Measurements from ENCODE around the gene MKX. TPM values are rescaled to one million over a fixed set of nuclear protein-coding genes. Genes with fewer than 3 reads are reported as not detected.

Gene MKX
- total RNA-seq, 4 donors from 2014 or later, result 0.63 to 1.2 (median 1.0) TPM

DNA sequence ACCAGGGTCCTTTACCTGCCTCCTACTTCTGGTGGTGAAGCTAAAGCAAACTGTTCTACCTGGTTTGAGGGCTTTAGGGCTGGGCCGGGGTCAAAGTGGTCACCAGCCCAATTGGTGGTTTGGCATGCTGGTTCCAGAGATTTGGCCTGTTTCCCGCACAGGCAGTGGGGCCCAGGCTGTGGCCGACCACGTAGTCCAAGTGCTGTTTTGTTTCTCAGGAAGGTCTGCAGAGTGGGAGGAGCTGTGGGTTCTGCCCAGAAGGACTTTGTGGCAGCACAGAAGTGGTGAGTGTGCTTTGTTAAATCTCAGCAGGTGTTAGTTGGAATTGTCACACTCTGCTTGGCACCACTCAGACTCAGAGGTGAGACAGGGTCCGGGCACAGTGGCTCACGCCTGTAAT lies 85.8 kb downstream of the MKX start:
- no peak overlapping the region for H3K27ac ChIP-seq
- no peaks in the 10 kb centered on the region for H3K27me3 ChIP-seq
- TF ChIP-seq POLR2A (IDR thresholded peaks at IDR 0.05) (no peak), EP300 (IDR thresholded peaks at IDR 0.05) (no peak)
- TF ChIP-seq, protein P1, sequence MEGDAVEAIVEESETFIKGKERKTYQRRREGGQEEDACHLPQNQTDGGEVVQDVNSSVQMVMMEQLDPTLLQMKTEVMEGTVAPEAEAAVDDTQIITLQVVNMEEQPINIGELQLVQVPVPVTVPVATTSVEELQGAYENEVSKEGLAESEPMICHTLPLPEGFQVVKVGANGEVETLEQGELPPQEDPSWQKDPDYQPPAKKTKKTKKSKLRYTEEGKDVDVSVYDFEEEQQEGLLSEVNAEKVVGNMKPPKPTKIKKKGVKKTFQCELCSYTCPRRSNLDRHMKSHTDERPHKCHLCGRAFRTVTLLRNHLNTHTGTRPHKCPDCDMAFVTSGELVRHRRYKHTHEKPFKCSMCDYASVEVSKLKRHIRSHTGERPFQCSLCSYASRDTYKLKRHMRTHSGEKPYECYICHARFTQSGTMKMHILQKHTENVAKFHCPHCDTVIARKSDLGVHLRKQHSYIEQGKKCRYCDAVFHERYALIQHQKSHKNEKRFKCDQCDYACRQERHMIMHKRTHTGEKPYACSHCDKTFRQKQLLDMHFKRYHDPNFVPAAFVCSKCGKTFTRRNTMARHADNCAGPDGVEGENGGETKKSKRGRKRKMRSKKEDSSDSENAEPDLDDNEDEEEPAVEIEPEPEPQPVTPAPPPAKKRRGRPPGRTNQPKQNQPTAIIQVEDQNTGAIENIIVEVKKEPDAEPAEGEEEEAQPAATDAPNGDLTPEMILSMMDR (IDR thresholded peaks at IDR 0.05), result no peak
- 81 to 92% methylated on average over 4 to 6 of the region's 6 CpGs for WGBS, 2 donors
- no peaks in the 10 kb centered on the region for H3K4me1 ChIP-seq
- H3K4me3 ChIP-seq, result no peak overlapping the region
- DNase-seq (ENCODE audit: low spot score in 2 of 2), result no peak
- no peaks in the 10 kb centered on the region for H3K9me3 ChIP-seq
- no peaks in the 10 kb centered on the region for H3K36me3 ChIP-seq

DNA sequence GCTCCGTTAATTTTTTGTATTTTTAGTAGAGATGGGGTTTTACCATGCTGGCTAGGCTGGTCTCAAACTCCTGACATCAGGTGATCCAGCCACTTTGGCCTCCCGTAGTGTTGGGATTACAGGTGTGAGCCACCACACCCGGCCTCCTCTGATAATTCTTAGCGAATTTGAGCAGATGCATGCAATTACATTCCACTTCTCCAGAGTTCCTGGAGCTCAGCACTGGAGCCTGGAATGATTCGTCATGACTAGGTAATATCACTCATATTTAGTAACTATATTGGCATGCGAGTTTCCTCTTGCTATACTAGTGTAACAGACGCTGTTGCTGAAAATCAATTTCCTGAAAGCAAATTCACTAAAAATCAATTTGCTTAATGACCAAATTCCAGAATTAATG lies 86.8 kb downstream of the MKX start:
- Histone ChIP-seq H3K36me3 (no peaks in the 10 kb centered on the region), H3K4me3 (no peak overlapping the region), H3K27ac (no peak overlapping the region), H3K9me3 (no peaks in the 10 kb centered on the region), H3K27me3 (no peaks in the 10 kb centered on the region), H3K4me1 (no peaks in the 10 kb centered on the region)
- 91 to 95% methylated on average over 7 of the region's 7 CpGs for WGBS, 2 donors
- no peak for TF ChIP-seq POLR2A (IDR thresholded peaks at IDR 0.05)
- no peak for TF ChIP-seq EP300 (IDR thresholded peaks at IDR 0.05)
- TF ChIP-seq, protein P1 (IDR thresholded peaks at IDR 0.05), result no peak
- no peak for DNase-seq (ENCODE audit: low spot score in 2 of 2)

GRCh38 chr10:27655296-27655695 lies 90.3 kb downstream of the MKX start:
- Histone ChIP-seq H3K27ac (no peak overlapping the region), H3K27me3 (no peaks in the 10 kb centered on the region), H3K9me3 (no peaks in the 10 kb centered on the region), H3K4me1 (no peaks in the 10 kb centered on the region), H3K4me3 (no peak overlapping the region), H3K36me3 (no peaks in the 10 kb centered on the region)
- TF ChIP-seq EP300 (IDR thresholded peaks at IDR 0.05) (no peak), POLR2A (IDR thresholded peaks at IDR 0.05) (no peak)
- TF ChIP-seq, protein P1 (IDR thresholded peaks at IDR 0.05), result no peak
- no peak for DNase-seq (ENCODE audit: low spot score in 2 of 2)
- WGBS, 2 donors, result 66 to 78% methylated on average over 4 of the region's 4 CpGs

DNA sequence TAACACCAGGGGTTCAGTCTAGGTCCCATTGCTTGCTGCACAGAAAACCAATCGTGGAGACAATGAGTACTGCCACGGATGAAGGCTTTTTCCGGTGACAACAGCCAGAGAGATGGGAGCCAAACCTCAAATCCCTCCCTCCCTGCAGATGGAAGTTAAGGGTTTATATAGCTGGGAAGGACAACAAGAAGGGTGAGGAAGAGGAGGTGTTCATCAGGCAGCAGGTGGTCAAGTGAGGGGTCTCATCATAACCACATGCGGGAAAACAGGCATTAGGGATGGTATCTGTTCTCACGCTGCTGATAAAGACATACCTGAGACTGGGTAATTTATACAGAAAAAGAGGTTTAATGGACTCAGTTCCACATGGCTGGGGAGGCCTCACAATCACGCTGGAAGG lies 91.3 kb downstream of the MKX start:
- DNase-seq (ENCODE audit: low spot score in 2 of 2), result no peak
- no peak overlapping the region for H3K4me3 ChIP-seq
- no peaks in the 10 kb centered on the region for H3K36me3 ChIP-seq
- H3K9me3 ChIP-seq, result no peaks in the 10 kb centered on the region
- TF ChIP-seq, protein P1 (IDR thresholded peaks at IDR 0.05), result no peak
- no peak for TF ChIP-seq EP300 (IDR thresholded peaks at IDR 0.05)
- TF ChIP-seq POLR2A (IDR thresholded peaks at IDR 0.05), result no peak
- H3K4me1 ChIP-seq, result no peaks in the 10 kb centered on the region
- H3K27me3 ChIP-seq, result no peaks in the 10 kb centered on the region
- 92 to 93% methylated on average over 6 of the region's 6 CpGs for WGBS, 2 donors
- H3K27ac ChIP-seq, result no peak overlapping the region

GRCh38 chr10:27646604-27647175 lies 98.9 kb downstream of the MKX start:
- Histone ChIP-seq H3K9me3 (peaks cover 0 to 4% (median 2%) of the 10 kb centered on the region in 4 donors), H3K27me3 (no peaks in the 10 kb centered on the region), H3K4me1 (no peaks in the 10 kb centered on the region), H3K27ac (no peak overlapping the region), H3K36me3 (no peaks in the 10 kb centered on the region), H3K4me3 (no peak overlapping the region)
- 62 to 70% methylated on average over 4 of the region's 4 CpGs for WGBS, 2 donors
- DNase-seq (ENCODE audit: low spot score in 2 of 2), result no peak
- TF ChIP-seq EP300 (IDR thresholded peaks at IDR 0.05), result no peak
- TF ChIP-seq, protein P1 (IDR thresholded peaks at IDR 0.05), result no peak
- TF ChIP-seq POLR2A (IDR thresholded peaks at IDR 0.05), result no peak

Data from tibial nerve (tissue), 4 donors.